GM10248 (cell line): ENCODE results near the gene RAB44.

Source experiments
- CTCF ChIA-PET: fragments of 300-600 bp; sonication (Branson Sonifier 250); formaldehyde crosslinking; extraction: SDS; loops from one replicate; lab custom pipeline; 2021; ENCODE audit warnings: antibody characterized with exemption; lab: Yijun Ruan, JAX
- POLR2A ChIA-PET: fragments of 350-650 bp; sonication (Branson Sonifier 250); formaldehyde crosslinking; extraction: SDS; loops from one replicate; lab custom pipeline; 2020; ENCODE audit warnings: antibody characterized with exemption; lab: Yijun Ruan, JAX
- DNase-seq: peaks from one replicate; pipeline ENCODE4 v3.0.0; 2012; ENCODE audit errors: extremely low spot score
- TF ChIP-seq, protein P1 (sequence below): IDR thresholded peaks from 2 replicates; pipeline ENCODE4 v1.5.1; 2012; ENCODE audit warnings: mild to moderate bottlenecking, low read depth; ENCODE audit errors: extremely low read depth, missing control alignments, control extremely low read depth

RAB44 gene

GRCh38 chr6:36730424-36731380 is 33.1 kb downstream of the RAB44 start:
- POLR2A ChIA-PET: interaction anchor here (0.6 kb wide), 1 partner anchor 64 kb away, joined by 5 read pairs; no protein-coding TSS in a partner anchor
- CTCF ChIA-PET: interaction anchor here (1.0 to 2.0 kb wide), 2 partner anchors 38 to 115 kb away, joined by 4 to 5 read pairs; no protein-coding TSS in a partner anchor
- no peak for DNase-seq
- TF ChIP-seq, protein P1, sequence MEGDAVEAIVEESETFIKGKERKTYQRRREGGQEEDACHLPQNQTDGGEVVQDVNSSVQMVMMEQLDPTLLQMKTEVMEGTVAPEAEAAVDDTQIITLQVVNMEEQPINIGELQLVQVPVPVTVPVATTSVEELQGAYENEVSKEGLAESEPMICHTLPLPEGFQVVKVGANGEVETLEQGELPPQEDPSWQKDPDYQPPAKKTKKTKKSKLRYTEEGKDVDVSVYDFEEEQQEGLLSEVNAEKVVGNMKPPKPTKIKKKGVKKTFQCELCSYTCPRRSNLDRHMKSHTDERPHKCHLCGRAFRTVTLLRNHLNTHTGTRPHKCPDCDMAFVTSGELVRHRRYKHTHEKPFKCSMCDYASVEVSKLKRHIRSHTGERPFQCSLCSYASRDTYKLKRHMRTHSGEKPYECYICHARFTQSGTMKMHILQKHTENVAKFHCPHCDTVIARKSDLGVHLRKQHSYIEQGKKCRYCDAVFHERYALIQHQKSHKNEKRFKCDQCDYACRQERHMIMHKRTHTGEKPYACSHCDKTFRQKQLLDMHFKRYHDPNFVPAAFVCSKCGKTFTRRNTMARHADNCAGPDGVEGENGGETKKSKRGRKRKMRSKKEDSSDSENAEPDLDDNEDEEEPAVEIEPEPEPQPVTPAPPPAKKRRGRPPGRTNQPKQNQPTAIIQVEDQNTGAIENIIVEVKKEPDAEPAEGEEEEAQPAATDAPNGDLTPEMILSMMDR: no peak

DNA sequence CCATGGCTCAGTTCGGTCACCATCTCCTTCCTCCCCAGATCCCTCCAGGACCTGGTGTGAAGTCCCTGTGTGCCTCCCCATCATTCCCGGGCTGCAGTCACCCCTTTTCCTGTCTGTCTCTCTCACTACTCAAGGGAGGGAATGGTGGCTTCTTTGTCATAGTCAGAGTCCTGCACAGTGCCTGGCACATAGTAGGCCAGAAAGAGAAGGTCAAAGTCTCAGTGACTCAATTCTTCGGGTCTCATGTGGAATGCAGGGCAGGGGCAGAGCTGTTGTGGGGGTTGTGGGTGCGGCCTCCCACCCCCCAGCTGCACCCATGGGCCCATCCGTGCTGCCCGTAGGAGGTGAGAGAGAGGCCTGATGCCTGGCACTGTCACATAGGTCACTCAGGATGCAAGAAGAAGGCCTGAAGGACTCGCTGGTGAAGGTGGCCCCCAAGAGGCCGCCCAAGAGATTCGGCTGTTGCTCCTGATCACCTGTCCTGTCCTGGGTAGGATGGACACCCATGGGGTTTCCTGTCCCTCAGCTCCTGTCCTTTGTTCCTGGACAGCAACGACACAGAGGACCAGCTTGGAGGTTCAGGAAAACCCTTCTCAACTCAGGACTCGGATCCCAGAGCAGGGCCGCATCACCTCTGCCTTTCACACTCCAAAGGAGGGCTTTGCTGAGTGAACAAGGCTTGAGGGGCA is 34.1 kb downstream of the RAB44 start:
- CTCF ChIA-PET: interaction anchor here (1.0 to 2.5 kb wide), 6 partner anchors 10 to 117 kb away, joined by 3 to 14 read pairs (median 5); no protein-coding TSS in a partner anchor
- POLR2A ChIA-PET: interaction anchor here (0.7 kb wide), 1 partner anchor 46 kb away, joined by 8 read pairs; no protein-coding TSS in a partner anchor
- TF ChIP-seq, protein P1: peak; percentile 3
- DNase-seq: no peak

- ChIA-PET CTCF (interaction anchor here (1.0 to 2.5 kb wide), 7 partner anchors 9 to 118 kb away, joined by 3 to 14 read pairs (median 6); no protein-coding TSS in a partner anchor), POLR2A (no interaction called here)
- no peak for DNase-seq
- TF ChIP-seq, protein P1: no peak
Measured at GRCh38 chr6:36733300-36733699, 35.7 kb downstream of the RAB44 start.

DNA sequence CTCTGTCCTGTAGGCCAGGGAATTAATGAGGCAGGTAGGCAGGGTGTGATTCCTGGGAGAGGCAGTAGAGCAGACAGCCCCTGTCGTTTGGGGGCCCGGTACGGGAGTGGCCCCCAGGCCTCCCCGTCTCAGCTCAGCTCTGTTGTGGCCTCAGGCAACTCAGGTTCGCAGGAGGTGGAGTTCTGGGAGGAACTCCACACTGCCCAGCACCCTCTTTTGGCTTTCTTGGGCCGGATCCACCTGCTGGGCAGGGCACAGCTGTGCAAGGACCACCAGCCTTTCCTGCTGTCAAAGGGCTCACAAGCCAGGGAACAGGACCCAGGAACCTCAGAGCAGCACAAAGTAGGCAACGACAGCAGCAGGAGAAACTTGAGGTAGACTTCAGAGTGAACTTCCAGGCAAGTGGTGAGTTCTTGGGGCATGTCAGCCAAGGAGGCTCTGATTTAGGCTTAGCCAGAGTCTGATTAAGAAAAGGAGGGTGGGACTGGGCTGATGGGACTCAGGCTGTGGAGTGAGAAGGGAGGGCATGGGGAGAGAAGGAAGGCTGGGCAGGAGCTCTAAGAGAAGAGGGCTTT is 36.9 kb downstream of the RAB44 start:
- no peak for DNase-seq
- TF ChIP-seq, protein P1: no peak
- POLR2A ChIA-PET: interaction anchor here (0.6 kb wide), 1 partner anchor 133 kb away, joined by 3 read pairs; no protein-coding TSS in a partner anchor
- CTCF ChIA-PET: interaction anchor here (0.6 to 2.0 kb wide), 9 partner anchors 10 to 112 kb away, joined by 3 to 9 read pairs (median 3); no protein-coding TSS in a partner anchor

DNA sequence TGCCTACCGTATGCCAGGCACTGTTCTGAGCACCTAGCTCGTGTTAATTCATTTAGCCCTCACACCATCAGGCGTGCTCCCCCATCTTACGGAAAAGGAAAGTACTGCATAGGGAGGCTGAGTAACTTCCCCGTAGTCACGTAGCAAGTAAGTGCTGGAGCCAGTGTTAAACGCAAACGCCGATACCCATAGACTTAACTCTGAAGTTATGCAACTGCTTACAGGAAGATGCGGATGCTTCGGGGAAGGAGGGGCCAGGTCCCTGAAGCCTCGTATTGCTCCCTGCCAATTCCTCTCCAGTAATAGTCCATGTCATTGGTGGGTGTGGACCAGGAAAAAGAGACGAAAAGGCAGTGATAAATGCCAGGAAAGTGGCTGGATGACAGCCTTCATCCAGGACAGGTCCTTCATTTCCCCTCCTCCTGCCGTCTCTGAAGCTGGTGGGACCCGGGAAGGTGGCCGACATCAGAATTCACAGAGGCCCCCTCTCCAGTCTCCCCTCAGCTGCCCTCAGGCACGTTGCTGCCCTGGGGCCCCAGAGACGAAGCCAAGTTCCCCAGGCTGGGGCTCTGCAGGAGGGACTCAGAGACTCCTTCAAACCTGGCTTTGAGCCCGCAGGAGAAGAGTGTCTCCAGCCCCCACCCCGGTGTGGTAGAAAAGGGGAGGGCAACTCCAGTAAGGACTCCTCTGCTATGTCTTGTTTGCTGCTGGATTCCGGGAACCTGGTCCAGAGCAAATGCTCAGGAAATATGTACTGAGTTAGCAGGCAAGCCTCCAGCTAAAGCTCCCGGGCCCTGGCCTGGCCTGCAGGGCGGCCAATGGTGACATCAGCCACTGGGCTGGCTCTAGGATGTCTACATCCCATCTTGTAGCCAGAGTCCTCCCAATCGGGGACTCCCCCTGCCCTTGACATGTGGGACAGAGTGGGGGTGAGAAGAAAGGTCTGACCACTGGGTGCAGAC is 37.8 kb downstream of the RAB44 start:
- CTCF ChIA-PET: interaction anchor here (0.6 to 2.0 kb wide), 8 partner anchors 11 to 113 kb away, joined by 3 to 9 read pairs (median 4); no protein-coding TSS in a partner anchor
- TF ChIP-seq, protein P1: no peak
- DNase-seq: no peak
- POLR2A ChIA-PET: interaction anchor here (0.6 kb wide), 1 partner anchor 134 kb away, joined by 3 read pairs; no protein-coding TSS in a partner anchor
